ENCODE measurements around the gene WDR6. TPM values are rescaled to one million over a fixed set of nuclear protein-coding genes. Genes with fewer than 3 reads are reported as not detected.
A peak's percentile ranks its signal among the peaks of the same experiment; 100 is the strongest.

The WDR6 gene
- total RNA-seq, 1 donor from 2014 or later = 210 TPM

DNA sequence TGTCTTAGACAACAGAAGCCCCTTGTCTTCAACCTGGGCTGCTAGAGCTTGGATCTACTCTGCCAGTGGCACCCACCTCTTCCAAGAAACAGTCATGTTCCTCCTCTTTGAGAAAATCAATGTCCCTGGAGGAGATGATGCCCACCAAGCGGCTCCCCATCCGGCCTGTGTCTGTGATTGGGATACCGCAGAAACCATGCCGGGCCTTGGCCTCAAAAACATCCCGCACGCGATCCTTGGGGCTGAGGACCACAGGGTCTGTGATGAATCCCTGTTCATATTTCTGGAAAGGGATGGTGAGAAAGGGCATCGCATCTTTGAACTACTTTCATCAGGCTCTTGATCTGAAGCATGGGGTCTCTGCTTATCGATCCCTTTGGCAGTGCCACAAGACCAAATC, 20.4 kb downstream of the WDR6 start:
- DNase-seq (ENCODE audit: low spot score) = no peak

DNA sequence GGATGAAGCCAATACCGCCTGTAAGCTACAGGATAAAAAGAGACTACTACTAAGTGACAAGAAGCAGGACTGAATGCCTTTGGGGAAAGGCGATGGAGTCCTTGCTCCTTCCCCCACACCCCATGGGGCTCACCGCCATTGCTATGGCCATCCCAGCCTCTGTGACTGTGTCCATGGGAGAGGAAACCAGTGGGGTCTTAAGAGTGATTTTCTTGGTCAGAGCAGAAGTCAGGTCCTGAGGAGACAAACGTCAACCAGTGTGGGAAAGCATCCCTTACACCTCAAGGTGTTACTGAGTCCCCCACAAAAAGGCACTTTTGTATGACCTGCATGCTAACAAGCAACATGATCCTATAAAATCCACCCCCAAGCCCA, 21.1 kb downstream of the WDR6 start:
- no peak for DNase-seq (ENCODE audit: low spot score)

DNA sequence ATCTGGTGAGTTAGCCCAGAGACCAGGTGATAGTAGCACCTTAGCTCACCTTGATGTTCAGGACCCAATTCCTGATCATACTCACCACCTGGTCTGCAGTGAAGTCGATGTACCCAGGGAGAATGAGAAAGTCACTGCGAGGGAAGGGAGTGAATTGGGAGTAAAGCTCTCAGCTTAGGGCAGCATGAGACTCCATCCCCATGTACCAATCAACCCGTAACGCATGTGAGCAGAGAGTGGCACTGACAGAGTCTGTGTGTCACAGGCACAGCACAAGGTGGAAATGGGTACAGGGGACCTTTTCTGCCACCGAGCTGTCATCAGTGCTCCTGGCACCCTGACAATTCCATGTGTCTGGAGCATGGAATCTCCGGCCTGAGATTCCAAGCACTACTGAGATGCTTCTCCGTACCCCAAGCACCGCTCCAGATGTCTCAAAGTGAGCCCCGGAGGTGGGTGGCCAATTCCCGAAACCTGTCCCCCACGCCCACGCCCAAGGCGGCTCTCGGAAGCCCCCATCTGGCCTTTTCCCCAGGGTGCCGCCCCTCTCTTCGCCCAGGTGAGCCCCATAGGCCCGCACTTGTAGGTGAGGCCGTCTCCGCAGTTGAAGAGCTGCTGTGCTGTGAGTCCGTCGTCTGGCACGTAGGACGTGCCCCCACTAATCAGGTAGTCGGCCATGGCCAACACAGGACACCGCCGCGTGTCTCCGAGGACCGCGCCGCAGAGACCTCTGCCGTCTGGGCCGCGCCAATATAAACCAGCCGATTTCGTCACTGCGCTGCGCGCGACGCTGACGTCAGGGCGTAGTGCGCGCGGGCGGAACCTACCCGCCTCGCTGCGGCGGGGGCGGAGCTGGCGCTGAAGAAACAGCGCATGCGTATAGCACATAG, 21.7 kb downstream of the WDR6 start, which contains the start of gene IMPDH2:
TSS of gene IMPDH2 (minus strand) at position 726 of the 890 bp plus-strand sequence. CDS start at position 678, 48 bp downstream.
- DNase-seq (ENCODE audit: low spot score) = peak; percentile 94

DNA sequence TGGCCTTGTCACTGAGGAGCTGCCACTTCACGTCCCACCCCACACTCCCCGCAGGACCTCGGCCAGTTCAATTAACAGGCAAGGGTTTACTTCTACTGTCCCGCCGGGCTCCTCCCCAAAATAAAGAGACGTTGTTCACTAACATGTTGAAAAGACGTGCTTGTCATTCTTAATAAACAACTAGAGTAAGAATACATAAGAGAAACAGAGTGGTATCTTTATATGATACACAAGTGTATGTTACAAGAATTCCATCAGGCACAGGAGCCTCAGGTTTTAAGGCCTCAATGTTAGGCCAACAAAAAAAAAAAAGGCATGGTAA, 22.3 kb downstream of the WDR6 start:
- DNase-seq (ENCODE audit: low spot score) = no peak

DNA sequence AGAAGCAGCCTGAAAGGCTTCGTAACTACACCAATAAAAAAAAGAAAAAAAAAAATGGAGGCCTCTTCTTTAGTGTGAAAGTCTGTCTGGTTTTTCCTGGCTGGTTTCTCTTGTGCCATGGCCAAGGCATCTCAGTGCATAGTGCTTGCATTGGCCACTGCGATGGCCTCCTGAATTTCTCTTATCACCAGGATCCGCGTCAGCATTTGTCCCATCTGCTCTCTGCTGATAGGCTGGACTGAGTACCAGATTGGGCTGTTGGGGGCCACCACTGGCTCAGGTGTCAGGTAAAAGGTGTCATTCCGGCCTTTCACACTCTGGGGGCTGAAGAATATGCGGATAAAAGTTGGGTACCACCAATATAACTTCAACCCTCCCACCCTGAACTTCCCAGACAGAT, 23.1 kb downstream of the WDR6 start:
- DNase-seq (ENCODE audit: low spot score) = no peak

DNA sequence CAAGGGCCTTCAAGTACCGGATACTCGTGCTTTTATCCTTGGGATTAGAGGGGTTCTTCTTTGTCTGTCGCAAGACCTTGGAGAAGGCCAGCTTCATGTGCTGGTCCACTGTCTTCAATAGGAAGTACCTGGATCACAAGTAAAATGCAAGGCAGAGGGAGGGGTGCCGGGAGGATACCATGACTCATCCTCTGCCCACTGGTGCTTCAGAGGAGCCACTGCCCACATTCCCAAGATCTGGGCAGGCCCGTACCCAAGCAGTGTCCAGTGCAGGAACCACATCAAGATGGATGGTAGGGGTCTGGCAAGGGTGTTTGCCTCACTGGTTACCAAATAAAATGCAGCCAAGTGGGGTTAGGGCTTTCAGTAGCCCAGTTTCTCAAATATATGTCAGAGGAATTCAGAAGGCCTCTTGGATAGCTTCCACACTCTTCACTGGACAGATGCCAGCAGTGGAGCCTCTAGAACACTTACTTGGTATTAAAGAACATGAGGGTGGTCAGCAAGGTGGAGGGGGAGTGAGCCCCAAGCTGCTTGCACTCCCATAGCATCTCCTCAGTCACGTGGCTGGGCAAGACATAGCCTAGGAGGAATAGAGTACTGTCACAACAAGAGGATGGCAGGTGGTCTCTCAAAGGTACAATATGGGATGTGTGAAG, 25.6 kb downstream of the WDR6 start:
- no peak for DNase-seq (ENCODE audit: low spot score)

DNA sequence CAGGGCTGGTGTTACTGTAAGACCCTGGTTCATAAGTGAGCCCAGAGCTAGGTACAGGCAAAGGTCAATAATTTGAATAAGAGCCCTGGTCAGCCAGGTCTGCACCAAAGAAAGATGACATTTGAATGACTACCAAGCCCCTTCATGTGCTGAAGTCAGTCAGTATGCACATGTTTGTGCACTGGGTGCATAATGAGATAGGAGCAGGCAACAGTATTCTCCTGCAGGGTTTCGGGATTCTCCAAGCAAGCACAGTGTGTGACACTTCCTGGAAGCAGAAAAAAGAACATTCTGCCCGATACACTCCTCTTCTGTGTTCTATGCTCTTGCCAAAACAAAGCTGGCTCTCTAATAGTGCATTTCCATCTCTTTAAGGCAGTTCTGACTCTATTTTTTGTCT, 27.5 kb downstream of the WDR6 start:
- no peak for DNase-seq (ENCODE audit: low spot score)

DNA sequence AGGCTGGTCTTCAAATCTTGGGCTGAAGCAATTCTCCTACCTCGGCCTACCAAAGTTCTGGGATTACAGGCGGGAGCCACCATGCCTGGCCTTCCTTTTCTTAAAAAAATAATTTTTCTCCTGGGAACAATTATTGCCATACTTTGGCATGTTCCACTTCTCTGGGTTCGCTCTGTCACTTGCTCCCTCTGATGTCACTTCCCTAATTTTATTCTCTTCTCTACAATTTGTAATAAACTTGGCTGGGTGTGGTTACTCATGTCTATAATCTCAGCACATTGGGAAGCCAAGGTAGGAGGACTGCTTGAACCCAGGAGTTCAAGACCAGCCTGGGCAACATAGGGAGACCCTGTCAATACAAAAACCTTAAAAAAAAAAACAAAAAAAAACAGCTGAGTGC, 28.1 kb downstream of the WDR6 start:
- no peak for DNase-seq (ENCODE audit: low spot score)

DNA sequence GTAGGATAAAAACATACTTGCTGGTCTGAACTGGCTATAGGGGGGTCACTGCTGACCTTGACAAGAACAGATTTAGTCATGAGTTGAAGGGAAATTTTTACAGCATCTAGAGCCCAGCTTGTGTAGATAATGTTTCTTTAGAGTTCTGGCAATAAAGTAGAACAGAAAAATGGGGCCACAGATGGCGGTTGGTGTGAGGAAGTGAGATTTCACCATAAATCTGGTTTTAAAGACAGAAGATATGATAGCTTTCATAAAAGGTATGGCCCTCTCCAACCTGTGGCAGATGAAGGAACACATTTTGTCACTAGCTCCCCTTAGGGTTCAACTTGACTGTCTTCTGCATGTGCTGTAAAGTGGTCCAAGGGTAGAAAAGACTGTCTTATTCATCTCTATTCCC, 46.4 kb downstream of the WDR6 start:
- DNase-seq (ENCODE audit: low spot score) = no peak

DNA sequence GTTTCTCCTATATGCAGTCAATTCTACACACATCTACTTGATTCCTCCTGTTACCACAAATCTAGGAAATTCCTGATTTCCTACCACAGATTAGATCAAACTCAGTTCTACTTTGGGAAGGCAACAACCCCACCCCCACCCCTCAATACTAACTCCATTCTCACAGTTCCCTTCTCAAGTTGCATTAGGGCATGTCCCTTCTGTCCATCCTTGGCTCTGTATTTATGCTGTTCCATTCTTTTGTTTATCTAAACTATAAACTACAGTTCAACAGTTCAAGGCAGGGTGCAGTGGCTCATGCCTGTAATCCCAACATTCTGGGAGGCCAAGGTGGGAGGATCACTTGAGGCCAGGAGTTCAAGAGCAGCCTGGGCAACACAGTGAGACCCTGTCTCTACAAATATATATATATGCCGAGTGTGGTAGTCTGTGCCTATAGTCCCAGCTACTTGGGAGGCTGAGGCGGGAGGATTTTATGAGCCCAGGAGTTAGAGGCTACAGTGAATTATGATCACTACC, 47.2 kb downstream of the WDR6 start:
- no peak for DNase-seq (ENCODE audit: low spot score)

DNA sequence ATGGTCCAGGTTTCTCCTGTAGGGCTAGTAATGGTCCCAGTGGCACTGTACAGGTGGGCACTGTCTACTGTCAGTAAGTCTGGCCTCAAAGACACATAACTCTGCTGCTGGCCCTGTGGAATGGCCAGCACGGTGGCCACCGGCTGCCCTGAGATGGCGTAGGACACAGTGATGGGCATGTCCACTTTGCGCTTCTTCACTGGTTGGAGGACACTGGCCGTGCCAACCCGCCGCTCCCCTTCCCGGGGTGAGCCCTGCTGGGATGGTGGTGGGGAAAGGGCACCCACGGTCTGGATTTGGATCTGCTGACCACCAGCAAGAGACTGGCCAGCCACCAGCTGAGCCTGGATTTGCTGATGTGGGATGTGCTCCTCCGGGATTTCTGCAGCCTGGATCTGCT, 50.1 kb downstream of the WDR6 start:
- DNase-seq (ENCODE audit: low spot score) = no peak

DNA sequence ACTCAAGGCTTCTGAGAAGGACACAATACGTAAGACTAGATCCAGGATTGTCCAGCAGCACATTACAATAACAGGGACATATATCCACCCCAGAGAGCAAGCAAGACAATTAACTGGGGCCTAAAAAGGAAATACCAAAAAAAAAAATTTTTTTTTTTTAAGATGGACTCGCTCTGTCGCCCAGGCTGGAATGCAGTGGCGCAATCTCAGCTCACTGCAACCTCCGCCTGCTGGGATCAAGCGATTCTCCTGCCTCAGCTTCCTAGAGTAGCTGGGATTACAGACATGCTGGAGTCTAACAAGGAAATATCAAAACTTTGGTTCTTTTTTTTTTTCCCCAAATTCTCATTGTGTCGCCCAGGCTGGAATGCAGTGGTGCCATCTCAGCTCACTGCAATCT, 50.8 kb downstream of the WDR6 start:
- no peak for DNase-seq (ENCODE audit: low spot score)

Other genes starting within 250 kb of the WDR6 start
- gene PRKAR2A, start 159.5 kb upstream of the WDR6 start, total RNA-seq = 43.6 TPM
- 10.9 TPM for gene SLC25A20, start 108.5 kb upstream of the WDR6 start, total RNA-seq
- 123 TPM for gene ARIH2, start 88.5 kb upstream of the WDR6 start, total RNA-seq
- gene P4HTM, start 17.1 kb upstream of the WDR6 start, total RNA-seq = 47.2 TPM
- gene DALRD3, start 11.2 kb downstream of the WDR6 start, total RNA-seq = 37.0 TPM
- 122 TPM for gene NDUFAF3, start 14.7 kb downstream of the WDR6 start, total RNA-seq
- gene IMPDH2, start 22.0 kb downstream of the WDR6 start, total RNA-seq = 268 TPM
- 131 TPM for gene QRICH1, start 86.7 kb downstream of the WDR6 start, total RNA-seq
- gene QARS1, start 97.4 kb downstream of the WDR6 start, total RNA-seq = 355 TPM
- gene USP19, start 113.4 kb downstream of the WDR6 start, total RNA-seq = 69.3 TPM
- gene LAMB2, start 125.7 kb downstream of the WDR6 start, total RNA-seq = 311 TPM
- 32.1 TPM for gene CCDC71, start 158.9 kb downstream of the WDR6 start, total RNA-seq
- 36.5 TPM for gene KLHDC8B, start 164.2 kb downstream of the WDR6 start, total RNA-seq